ENCODE results near the gene MAGEB17. TPM values are rescaled to one million over a fixed set of nuclear protein-coding genes. Genes with fewer than 3 reads are reported as not detected.

MAGEB17 gene
- total RNA-seq, 1 donor, result not detected

GRCh38 chrX:16140448-16140847 is 26.8 kb upstream of the MAGEB17 start:
- no peak for DNase-seq (ENCODE audit: insufficient read length, low spot score, missing footprints)
- Histone ChIP-seq H3K4me2 (ENCODE audit: insufficient read depth, low read length) (no peak overlapping the region), H3K79me2 (ENCODE audit: insufficient read depth, low read length) (no peaks in the 10 kb centered on the region), H2AFZ (ENCODE audit: low read length) (no peak overlapping the region), H3K9me3 (ENCODE audit: low read depth, low read length) (no peaks in the 10 kb centered on the region), H4K20me1 (ENCODE audit: insufficient read depth, low read length) (no peaks in the 10 kb centered on the region), H3K4me1 (ENCODE audit: insufficient read depth, low read length) (no peaks in the 10 kb centered on the region), H3K27me3 (ENCODE audit: insufficient read depth, low read length) (peaks cover 14% of the 10 kb centered on the region), H3K4me3 (ENCODE audit: insufficient read depth, low read length) (no peak overlapping the region), H3K36me3 (ENCODE audit: insufficient read depth, low read length) (no peaks in the 10 kb centered on the region), H3K27ac (ENCODE audit: low read depth, low read length) (no peak overlapping the region)
- no peak for TF ChIP-seq CTCF (IDR thresholded peaks at IDR 0.05; ENCODE audit: extremely low read depth, low read depth, low read length)

- H3K4me2 ChIP-seq (ENCODE audit: insufficient read depth, low read length), result no peak overlapping the region
- no peaks in the 10 kb centered on the region for H3K36me3 ChIP-seq (ENCODE audit: insufficient read depth, low read length)
- no peak overlapping the region for H3K27ac ChIP-seq (ENCODE audit: low read depth, low read length)
- H3K79me2 ChIP-seq (ENCODE audit: insufficient read depth, low read length), result no peaks in the 10 kb centered on the region
- no peak for DNase-seq (ENCODE audit: insufficient read length, low spot score, missing footprints)
- H4K20me1 ChIP-seq (ENCODE audit: insufficient read depth, low read length), result no peaks in the 10 kb centered on the region
- H3K27me3 ChIP-seq (ENCODE audit: insufficient read depth, low read length), result peaks cover 11% of the 10 kb centered on the region
- no peaks in the 10 kb centered on the region for H3K4me1 ChIP-seq (ENCODE audit: insufficient read depth, low read length)
- H2AFZ ChIP-seq (ENCODE audit: low read length), result no peak overlapping the region
- no peak for TF ChIP-seq CTCF (IDR thresholded peaks at IDR 0.05; ENCODE audit: extremely low read depth, low read depth, low read length)
- H3K4me3 ChIP-seq (ENCODE audit: insufficient read depth, low read length), result no peak overlapping the region
- H3K9me3 ChIP-seq (ENCODE audit: low read depth, low read length), result no peaks in the 10 kb centered on the region
Measured at GRCh38 chrX:16140983-16141382, 26.3 kb upstream of the MAGEB17 start.

DNA sequence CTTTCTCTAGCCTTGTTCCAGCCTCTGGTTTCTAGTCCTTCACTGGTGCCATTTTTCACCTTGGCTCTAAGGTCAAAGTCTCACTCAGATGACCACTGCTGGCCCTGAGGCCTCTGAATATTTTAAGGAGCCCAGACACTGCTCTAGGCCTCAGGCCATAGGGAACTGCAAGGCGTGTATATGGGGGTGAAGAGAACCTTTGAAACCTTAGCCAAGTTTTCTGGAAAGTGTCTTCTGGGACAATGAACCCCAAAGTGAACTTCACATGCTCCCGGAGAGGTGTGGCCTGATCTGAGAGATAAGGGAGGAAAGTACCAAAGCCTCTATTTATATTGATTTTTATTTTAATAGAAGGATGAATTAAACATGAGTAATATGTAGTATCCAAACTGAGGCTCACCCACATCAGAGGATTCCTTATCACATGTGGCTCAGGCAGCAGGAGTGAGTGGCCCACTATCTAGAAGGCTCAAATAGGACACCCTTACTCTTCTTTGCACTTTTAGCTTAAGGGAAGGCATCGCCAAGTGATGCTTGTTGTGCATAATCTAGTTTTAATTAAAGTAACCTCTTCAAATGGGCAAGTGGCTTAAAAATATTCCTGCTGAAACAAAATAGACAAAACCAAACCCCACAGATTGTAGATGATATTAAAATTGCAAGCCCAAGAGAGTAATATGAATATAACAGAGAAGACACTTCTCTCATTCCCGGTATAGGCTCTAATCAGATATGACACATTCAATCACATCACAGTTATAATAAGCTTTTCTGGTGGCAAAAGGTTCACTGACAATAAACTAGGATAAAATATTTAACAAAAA is 25.6 kb upstream of the MAGEB17 start:
- Histone ChIP-seq H2AFZ (ENCODE audit: low read length) (no peak overlapping the region), H3K9me3 (ENCODE audit: low read depth, low read length) (no peaks in the 10 kb centered on the region), H3K27me3 (ENCODE audit: insufficient read depth, low read length) (peaks cover 10% of the 10 kb centered on the region), H3K4me1 (ENCODE audit: insufficient read depth, low read length) (no peaks in the 10 kb centered on the region), H3K36me3 (ENCODE audit: insufficient read depth, low read length) (no peaks in the 10 kb centered on the region), H3K27ac (ENCODE audit: low read depth, low read length) (no peak overlapping the region), H3K79me2 (ENCODE audit: insufficient read depth, low read length) (no peaks in the 10 kb centered on the region), H4K20me1 (ENCODE audit: insufficient read depth, low read length) (no peaks in the 10 kb centered on the region), H3K4me3 (ENCODE audit: insufficient read depth, low read length) (no peak overlapping the region), H3K4me2 (ENCODE audit: insufficient read depth, low read length) (no peak overlapping the region)
- DNase-seq (ENCODE audit: insufficient read length, low spot score, missing footprints), result no peak
- TF ChIP-seq CTCF (IDR thresholded peaks at IDR 0.05; ENCODE audit: extremely low read depth, low read depth, low read length), result no peak

GRCh38 chrX:16142246-16142558 is 25.1 kb upstream of the MAGEB17 start:
- no peaks in the 10 kb centered on the region for H3K4me1 ChIP-seq (ENCODE audit: insufficient read depth, low read length)
- H4K20me1 ChIP-seq (ENCODE audit: insufficient read depth, low read length), result no peaks in the 10 kb centered on the region
- H3K27ac ChIP-seq (ENCODE audit: low read depth, low read length), result no peak overlapping the region
- H3K36me3 ChIP-seq (ENCODE audit: insufficient read depth, low read length), result no peaks in the 10 kb centered on the region
- H2AFZ ChIP-seq (ENCODE audit: low read length), result no peak overlapping the region
- TF ChIP-seq CTCF (IDR thresholded peaks at IDR 0.05; ENCODE audit: extremely low read depth, low read depth, low read length), result no peak
- peaks cover 10% of the 10 kb centered on the region for H3K27me3 ChIP-seq (ENCODE audit: insufficient read depth, low read length)
- H3K4me2 ChIP-seq (ENCODE audit: insufficient read depth, low read length), result no peak overlapping the region
- H3K9me3 ChIP-seq (ENCODE audit: low read depth, low read length), result no peaks in the 10 kb centered on the region
- no peaks in the 10 kb centered on the region for H3K79me2 ChIP-seq (ENCODE audit: insufficient read depth, low read length)
- DNase-seq (ENCODE audit: insufficient read length, low spot score, missing footprints), result no peak
- H3K4me3 ChIP-seq (ENCODE audit: insufficient read depth, low read length), result no peak overlapping the region

All from osteoblast (primary cell).